Body of pancreas (tissue), 4 donors: Measurements from ENCODE around the gene ITPRIPL1.

Experiments used
- CTCF ChIP-seq, 7 experiments: fragments of 450-650 bp in 4 of 7; fragments of 200-600 bp in 3 of 7; sonication (generic) in 3 of 7; IDR thresholded peaks; one replicate each; pipeline ENCODE4 v1.5.1; 2016 to 2019; ENCODE audit warnings: antibody characterized with exemption in 7 of 7
- POLR2A ChIP-seq, 3 donors: fragments of 450-650 bp; IDR thresholded peaks; one replicate each; pipeline ENCODE4 v1.6.1; 2016; ENCODE audit warnings: antibody characterized with exemption in 3 of 3, mild to moderate bottlenecking in 2 of 3

GRCh38 chr2:96336104-96336775 is 11.1 kb downstream of the ITPRIPL1 start:
- no peak for TF ChIP-seq CTCF (IDR thresholded peaks at IDR 0.05)
- TF ChIP-seq POLR2A (IDR thresholded peaks at IDR 0.05) = peak in 1 of 3 donors; percentile 25
